Stimulated activated CD8-positive, alpha-beta memory T cell treated with anti-CD3 and anti-CD28 coated beads, Interleukin-12 subunit alpha, Interleukin-12 subunit beta, amount 100 ng/mL, for 24 hours (primary cell): Measurements from ENCODE around the gene UGT3A1.

Source experiments
- DNase-seq: peaks from one replicate; pipeline ENCODE4 v3.0.0-alpha.2; 2020; ENCODE audit errors: extremely low read depth

The UGT3A1 gene

GRCh38 chr5:35919191-35919590 is 72.0 kb downstream of the UGT3A1 start:
- DNase-seq, result no peak

GRCh38 chr5:35908814-35909213 is 82.4 kb downstream of the UGT3A1 start:
- DNase-seq, result no peak

GRCh38 chr5:35908228-35908627 is 83.0 kb downstream of the UGT3A1 start:
- no peak for DNase-seq

GRCh38 chr5:35904443-35905132 is 86.6 kb downstream of the UGT3A1 start:
- no peak for DNase-seq

GRCh38 chr5:35903631-35904203 is 87.5 kb downstream of the UGT3A1 start:
- DNase-seq, result no peak

GRCh38 chr5:35902046-35902672 is 89.0 kb downstream of the UGT3A1 start:
- DNase-seq, result no peak
